ENCODE measurements around the gene DIRAS2.

- TF ChIP-seq CTCF (IDR thresholded peaks at IDR 0.05) (no peak), SMC3 (IDR thresholded peaks at IDR 0.05) (no peak), MAX (IDR thresholded peaks at IDR 0.05) (no peak), POLR2A (IDR thresholded peaks at IDR 0.05; ENCODE audit: low read length) (no peak), USF2 (IDR thresholded peaks at IDR 0.05) (no peak), HDAC2 (IDR thresholded peaks at IDR 0.05) (no peak), POLR2AphosphoS2 (conservative IDR thresholded peaks at IDR 0.05; ENCODE audit: low read length) (no peak), HEYL (CRISPR knock-in tag; IDR thresholded peaks at IDR 0.05) (no peak), FOSL2 (IDR thresholded peaks at IDR 0.05) (no peak), FOSL2 (CRISPR knock-in tag; IDR thresholded peaks at IDR 0.05) (no peak), MYC (IDR thresholded peaks at IDR 0.05; ENCODE audit: borderline replicate concordance, low read length) (no peak)
Observed at GRCh38 chr9:90600029-90600428, 42.6 kb downstream of the DIRAS2 start.

All from A549 (cell line).